Measurements from ENCODE around the gene SEC14L1.
A peak's percentile ranks its signal among the peaks of the same experiment; 100 is the strongest.

SEC14L1 gene

GRCh38 chr17:77164483-77165091 lies 23.8 kb downstream of the SEC14L1 start:
- no peak for DNase-seq

- no peak for DNase-seq
Observed at GRCh38 chr17:77165577-77165976, 24.8 kb downstream of the SEC14L1 start.

GRCh38 chr17:77167472-77168306 lies 26.9 kb downstream of the SEC14L1 start:
- no peak for DNase-seq

- no peak for DNase-seq
Observed at GRCh38 chr17:77173104-77173503, 32.3 kb downstream of the SEC14L1 start.

GRCh38 chr17:77174928-77175661 lies 34.3 kb downstream of the SEC14L1 start:
- no peak for DNase-seq

- no peak for DNase-seq
Observed at GRCh38 chr17:77177002-77177741, 36.4 kb downstream of the SEC14L1 start.

GRCh38 chr17:77178050-77178449 lies 37.3 kb downstream of the SEC14L1 start:
- no peak for DNase-seq

GRCh38 chr17:77178563-77178962 lies 37.8 kb downstream of the SEC14L1 start:
- no peak for DNase-seq

GRCh38 chr17:77180503-77181357 lies 40.0 kb downstream of the SEC14L1 start:
- no peak for DNase-seq

- no peak for DNase-seq
Observed at GRCh38 chr17:77182205-77183172, 41.7 kb downstream of the SEC14L1 start.

- DNase-seq, result no peak
Observed at GRCh38 chr17:77184474-77184873, 43.7 kb downstream of the SEC14L1 start.

GRCh38 chr17:77185137-77185536 lies 44.4 kb downstream of the SEC14L1 start:
- no peak for DNase-seq

GRCh38 chr17:77186141-77186604 lies 45.4 kb downstream of the SEC14L1 start:
- DNase-seq, result no peak

- DNase-seq, result no peak
Observed at GRCh38 chr17:77188084-77189066, 47.6 kb downstream of the SEC14L1 start.

- peak; percentile 44 for DNase-seq
Observed at GRCh38 chr17:77189148-77189547, 48.4 kb downstream of the SEC14L1 start.

- no peak for DNase-seq
Observed at GRCh38 chr17:77190576-77190975, 49.8 kb downstream of the SEC14L1 start.

GRCh38 chr17:77191244-77191643 lies 50.5 kb downstream of the SEC14L1 start:
- no peak for DNase-seq

- DNase-seq, result no peak
Observed at GRCh38 chr17:77193653-77194052, 52.9 kb downstream of the SEC14L1 start.

GRCh38 chr17:77194179-77194578 lies 53.4 kb downstream of the SEC14L1 start:
- no peak for DNase-seq
